ENCODE data around the gene CT47C1. TPM values are rescaled to one million over a fixed set of nuclear protein-coding genes. Genes with fewer than 3 reads are reported as not detected.

The CT47C1 gene
- total and polyA plus RNA-seq, 2 donors (not counting 1 experiment from before 2014, with no cell fraction given), result not detected

DNA sequence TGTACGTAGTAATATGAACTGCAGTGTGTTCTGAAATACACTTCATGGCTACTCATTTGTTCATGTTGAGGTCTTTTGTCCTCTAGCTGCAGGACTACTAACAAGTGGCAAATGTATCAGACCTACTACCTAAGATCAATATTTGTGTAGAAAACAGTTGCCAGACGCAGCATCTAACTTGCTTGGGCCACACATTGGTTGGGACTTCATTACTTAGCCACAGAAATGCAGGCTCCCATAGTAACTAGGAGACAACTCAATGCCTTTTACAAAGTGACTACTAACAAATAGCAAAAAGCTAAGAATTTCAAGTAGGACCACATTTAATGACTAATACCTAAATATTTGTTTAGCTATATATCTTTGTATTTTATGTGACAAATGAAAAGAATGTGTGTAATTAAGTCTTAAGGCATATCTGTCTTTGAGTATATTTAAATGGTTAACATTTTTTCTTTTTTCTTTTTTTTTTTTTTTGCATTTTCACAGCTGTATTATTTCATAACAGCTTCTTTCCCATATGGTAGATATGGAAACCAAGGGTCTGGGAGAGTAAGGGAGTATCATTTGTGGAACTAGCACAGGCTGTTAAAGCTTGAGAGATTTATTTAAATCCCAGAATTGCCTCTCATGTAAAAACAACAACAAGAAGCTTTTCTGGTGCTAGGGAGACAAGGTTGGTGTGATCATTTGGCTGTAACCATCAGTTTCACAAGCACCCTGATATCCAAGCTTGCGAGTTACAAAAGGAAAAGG lies 2.7 kb downstream of the CT47C1 start:
- Histone ChIP-seq H4K20me1 (ENCODE audit: control insufficient read depth, insufficient read depth, low read length, poor library complexity, severe bottlenecking) (no peaks in the 10 kb centered on the region), H3K36me3 (replicated peaks in 1 of 2; ENCODE audit: control extremely low read depth in 1 of 2, control insufficient read depth in 1 of 2, extremely low read depth in 1 of 2, insufficient read depth in 2 of 2, low read length in 1 of 2) (no peaks in the 10 kb centered on the region), H3K4me1 (ENCODE audit: control insufficient read depth in 2 of 2, insufficient read depth in 2 of 2, low read length in 2 of 2) (peaks cover 11 to 15% of the 10 kb centered on the region in 2 donors), H3K27me3 (replicated peaks in 1 of 4; ENCODE audit: control extremely low read depth in 1 of 4, control insufficient read depth in 3 of 4, insufficient read depth in 4 of 4, low read length in 3 of 4) (no peaks in the 10 kb centered on the region), H2AFZ (ENCODE audit: insufficient read depth, low read depth, low read length, poor library complexity, severe bottlenecking) (no peak overlapping the region), H3K9me3 (ENCODE audit: control extremely low read depth in 1 of 3, control insufficient read depth in 2 of 3, insufficient read depth in 1 of 3, low read length in 2 of 3) (no peaks in the 10 kb centered on the region), H3K4me2 (replicated peaks; ENCODE audit: low read depth, low read length, poor library complexity, severe bottlenecking) (no peak overlapping the region), H3K27ac (ENCODE audit: low read length in 2 of 2) (no peak overlapping the region), H3K4me3 (ENCODE audit: control extremely low read depth in 1 of 5, extremely low read depth in 1 of 5, insufficient read depth in 1 of 5, low read depth in 2 of 5, low read length in 4 of 5) (no peak overlapping the region), H3K9ac (ENCODE audit: low read length) (no peak overlapping the region), H3K79me2 (ENCODE audit: control insufficient read depth, insufficient read depth, low read length) (no peaks in the 10 kb centered on the region)
- H3K9me3 Mint-ChIP-seq (ENCODE audit: insufficient read depth), result no peaks in the 10 kb centered on the region
- DNase-seq (no peak), ATAC-seq (ENCODE audit: low read depth) (no peak)
- POLR2A ChIA-PET, result interaction anchor here (0.6 kb wide), 2 partner anchors 174 to 231 kb away, joined by 4 to 10 read pairs; no protein-coding TSS in a partner anchor
- H3K4me3 Mint-ChIP-seq, result no peak overlapping the region
- peaks cover 14% of the 10 kb centered on the region for H3K4me1 Mint-ChIP-seq
- no CpG with 5 or more reads among the region's 3 CpGs for WGBS (ENCODE audit: insufficient coverage)
- intact Hi-C loops (cut with micrococcal nuclease), result no loop called here
- H3K27ac Mint-ChIP-seq, result no peak overlapping the region
- CTCF ChIA-PET, result interaction anchor here (0.6 to 0.7 kb wide), 2 partner anchors 18 to 68 kb away, joined by 3 read pairs; no protein-coding TSS in a partner anchor
- H3K27me3 Mint-ChIP-seq, result peaks cover 15% of the 10 kb centered on the region
- TF ChIP-seq CTCF (IDR thresholded peaks at IDR 0.05), result no peak
- no peak for TF ChIP-seq EZH2 (IDR thresholded peaks at IDR 0.05; ENCODE audit: borderline replicate concordance, insufficient read depth, low read depth, low read length, poor library complexity, severe bottlenecking)

GRCh38 chrX:119082278-119082677 lies 9.5 kb downstream of the CT47C1 start:
- ChIA-PET CTCF (no interaction called here), POLR2A (no interaction called here)
- H4K20me1 ChIP-seq (ENCODE audit: control insufficient read depth, insufficient read depth, low read length, poor library complexity, severe bottlenecking), result no peaks in the 10 kb centered on the region
- no peaks in the 10 kb centered on the region for H3K9me3 Mint-ChIP-seq (ENCODE audit: insufficient read depth)
- no peak overlapping the region for H2AFZ ChIP-seq (ENCODE audit: insufficient read depth, low read depth, low read length, poor library complexity, severe bottlenecking)
- H3K9ac ChIP-seq (ENCODE audit: low read length), result no peak overlapping the region
- H3K27me3 Mint-ChIP-seq, result peaks cover 16% of the 10 kb centered on the region
- H3K27ac Mint-ChIP-seq, result no peak overlapping the region
- DNase-seq (no peak), ATAC-seq (ENCODE audit: low read depth) (no peak)
- no peaks in the 10 kb centered on the region for H3K79me2 ChIP-seq (ENCODE audit: control insufficient read depth, insufficient read depth, low read length)
- WGBS (ENCODE audit: insufficient coverage), result no CpG with 5 or more reads among the region's 1 CpG
- TF ChIP-seq CTCF (IDR thresholded peaks at IDR 0.05) (no peak), EZH2 (IDR thresholded peaks at IDR 0.05; ENCODE audit: borderline replicate concordance, insufficient read depth, low read depth, low read length, poor library complexity, severe bottlenecking) (no peak)
- H3K4me2 ChIP-seq (replicated peaks; ENCODE audit: low read depth, low read length, poor library complexity, severe bottlenecking), result no peak overlapping the region
- no peaks in the 10 kb centered on the region for H3K27me3 ChIP-seq (replicated peaks in 1 of 4; ENCODE audit: control extremely low read depth in 1 of 4, control insufficient read depth in 3 of 4, insufficient read depth in 4 of 4, low read length in 3 of 4)
- H3K9me3 ChIP-seq (ENCODE audit: control extremely low read depth in 1 of 3, control insufficient read depth in 2 of 3, insufficient read depth in 1 of 3, low read length in 2 of 3), result no peaks in the 10 kb centered on the region
- H3K4me3 Mint-ChIP-seq, result no peak overlapping the region
- H3K27ac ChIP-seq (ENCODE audit: low read length in 2 of 2), result no peak overlapping the region
- no peaks in the 10 kb centered on the region for H3K36me3 ChIP-seq (replicated peaks in 1 of 2; ENCODE audit: control extremely low read depth in 1 of 2, control insufficient read depth in 1 of 2, extremely low read depth in 1 of 2, insufficient read depth in 2 of 2, low read length in 1 of 2)
- intact Hi-C loops (cut with micrococcal nuclease), result no loop called here
- H3K4me3 ChIP-seq (ENCODE audit: control extremely low read depth in 1 of 5, extremely low read depth in 1 of 5, insufficient read depth in 1 of 5, low read depth in 2 of 5, low read length in 4 of 5), result no peak overlapping the region
- no peaks in the 10 kb centered on the region for H3K4me1 ChIP-seq (ENCODE audit: control insufficient read depth in 2 of 2, insufficient read depth in 2 of 2, low read length in 2 of 2)
- no peaks in the 10 kb centered on the region for H3K4me1 Mint-ChIP-seq

Measured in B cell (primary cell).